ENCODE data around the gene AHNAK. TPM values are rescaled to one million over a fixed set of nuclear protein-coding genes. Genes with fewer than 3 reads are reported as not detected.
"Not testable (repeated sequence)": the region's sequence is repeated elsewhere in the genome, so short reads cannot be mapped to it uniquely, and the experiment has no call there.

The AHNAK gene
- total RNA-seq, 1 donor from 2014 or later, result 136 TPM

GRCh38 chr11:62553839-62554361 lies 7.3 kb upstream of the AHNAK start:
- TF ChIP-seq, protein P1, sequence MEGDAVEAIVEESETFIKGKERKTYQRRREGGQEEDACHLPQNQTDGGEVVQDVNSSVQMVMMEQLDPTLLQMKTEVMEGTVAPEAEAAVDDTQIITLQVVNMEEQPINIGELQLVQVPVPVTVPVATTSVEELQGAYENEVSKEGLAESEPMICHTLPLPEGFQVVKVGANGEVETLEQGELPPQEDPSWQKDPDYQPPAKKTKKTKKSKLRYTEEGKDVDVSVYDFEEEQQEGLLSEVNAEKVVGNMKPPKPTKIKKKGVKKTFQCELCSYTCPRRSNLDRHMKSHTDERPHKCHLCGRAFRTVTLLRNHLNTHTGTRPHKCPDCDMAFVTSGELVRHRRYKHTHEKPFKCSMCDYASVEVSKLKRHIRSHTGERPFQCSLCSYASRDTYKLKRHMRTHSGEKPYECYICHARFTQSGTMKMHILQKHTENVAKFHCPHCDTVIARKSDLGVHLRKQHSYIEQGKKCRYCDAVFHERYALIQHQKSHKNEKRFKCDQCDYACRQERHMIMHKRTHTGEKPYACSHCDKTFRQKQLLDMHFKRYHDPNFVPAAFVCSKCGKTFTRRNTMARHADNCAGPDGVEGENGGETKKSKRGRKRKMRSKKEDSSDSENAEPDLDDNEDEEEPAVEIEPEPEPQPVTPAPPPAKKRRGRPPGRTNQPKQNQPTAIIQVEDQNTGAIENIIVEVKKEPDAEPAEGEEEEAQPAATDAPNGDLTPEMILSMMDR (IDR thresholded peaks at IDR 0.05; ENCODE audit: unreplicated experiment), result no peak
- no peaks in the 10 kb centered on the region for H3K9me3 Mint-ChIP-seq (ENCODE audit: unreplicated experiment)
- peaks cover 5% of the 10 kb centered on the region for H3K36me3 Mint-ChIP-seq (ENCODE audit: low read depth, unreplicated experiment)
- no peak for DNase-seq (ENCODE audit: low spot score)
- peaks cover 45% of the 10 kb centered on the region for H3K4me1 Mint-ChIP-seq (ENCODE audit: unreplicated experiment)
- H3K27ac Mint-ChIP-seq (ENCODE audit: unreplicated experiment), result peak overlapping the region; percentile 97
- no peak overlapping the region for H3K4me3 Mint-ChIP-seq (ENCODE audit: unreplicated experiment)
- H3K27me3 Mint-ChIP-seq (ENCODE audit: unreplicated experiment), result peaks cover 23% of the 10 kb centered on the region

DNA sequence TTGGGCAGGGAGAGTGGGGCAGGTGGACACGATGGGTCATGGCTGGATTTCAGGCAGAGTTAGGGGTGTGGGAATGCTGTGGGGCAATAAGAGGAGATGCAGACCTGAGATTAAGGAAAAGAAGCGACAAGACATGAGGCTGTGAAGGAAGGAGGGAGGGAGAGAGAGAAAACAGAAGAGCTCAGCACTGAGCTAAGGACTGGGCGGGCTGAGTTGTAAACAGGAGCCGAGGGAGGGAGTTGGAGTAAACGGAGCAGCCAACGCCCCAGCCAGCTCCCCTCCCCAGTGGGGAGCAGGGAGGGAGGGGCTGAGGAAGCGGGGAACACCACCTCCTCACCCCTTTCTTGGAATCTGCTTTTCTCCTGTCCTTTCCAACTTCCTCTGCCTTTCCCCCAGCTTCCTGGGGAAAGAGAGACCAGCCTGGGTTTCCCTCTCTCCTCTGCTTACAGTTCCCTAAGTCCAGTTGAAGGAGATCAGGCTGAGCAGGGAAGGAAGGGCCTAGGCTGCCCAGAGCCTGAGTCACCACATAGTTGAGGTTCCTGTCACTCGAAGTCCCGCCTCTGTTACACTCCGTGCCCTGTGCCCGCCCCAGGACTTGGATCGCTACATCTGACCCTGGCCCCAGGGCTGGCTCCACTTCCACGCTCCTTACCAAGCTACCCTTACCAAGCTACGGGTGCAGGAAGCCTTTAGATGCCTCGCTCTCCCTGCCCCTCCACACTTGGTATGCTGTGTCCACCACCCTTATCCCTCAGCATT lies 6.7 kb upstream of the AHNAK start:
- peak overlapping the region; percentile 97 for H3K27ac Mint-ChIP-seq (ENCODE audit: unreplicated experiment)
- peak overlapping the region; percentile 68 for H3K4me3 Mint-ChIP-seq (ENCODE audit: unreplicated experiment)
- H3K4me1 Mint-ChIP-seq (ENCODE audit: unreplicated experiment), result peaks cover 47% of the 10 kb centered on the region
- H3K36me3 Mint-ChIP-seq (ENCODE audit: low read depth, unreplicated experiment), result peaks cover 5% of the 10 kb centered on the region
- DNase-seq (ENCODE audit: low spot score), result peak; percentile 51
- peaks cover 26% of the 10 kb centered on the region for H3K27me3 Mint-ChIP-seq (ENCODE audit: unreplicated experiment)
- no peaks in the 10 kb centered on the region for H3K9me3 Mint-ChIP-seq (ENCODE audit: unreplicated experiment)
- TF ChIP-seq, protein P1 (IDR thresholded peaks at IDR 0.05; ENCODE audit: unreplicated experiment), result no peak

- TF ChIP-seq, protein P1 (IDR thresholded peaks at IDR 0.05; ENCODE audit: unreplicated experiment), result no peak
- DNase-seq (ENCODE audit: low spot score), result no peak
- peaks cover 29% of the 10 kb centered on the region for H3K27me3 Mint-ChIP-seq (ENCODE audit: unreplicated experiment)
- H3K36me3 Mint-ChIP-seq (ENCODE audit: low read depth, unreplicated experiment), result peaks cover 8% of the 10 kb centered on the region
- H3K4me1 Mint-ChIP-seq (ENCODE audit: unreplicated experiment), result peaks cover 52% of the 10 kb centered on the region
- H3K9me3 Mint-ChIP-seq (ENCODE audit: unreplicated experiment), result no peaks in the 10 kb centered on the region
- peak overlapping the region; percentile 68 for H3K4me3 Mint-ChIP-seq (ENCODE audit: unreplicated experiment)
- H3K27ac Mint-ChIP-seq (ENCODE audit: unreplicated experiment), result peak overlapping the region; percentile 97
Measured at GRCh38 chr11:62552485-62553079, 6.0 kb upstream of the AHNAK start.

GRCh38 chr11:62550478-62550877 lies 3.9 kb upstream of the AHNAK start:
- H3K27ac Mint-ChIP-seq (ENCODE audit: unreplicated experiment); H3K36me3 Mint-ChIP-seq (ENCODE audit: low read depth, unreplicated experiment); H3K9me3 Mint-ChIP-seq (ENCODE audit: unreplicated experiment); DNase-seq (ENCODE audit: low spot score); H3K4me3 Mint-ChIP-seq (ENCODE audit: unreplicated experiment): not testable (repeated sequence)
- Mint-ChIP-seq H3K27me3 (ENCODE audit: unreplicated experiment) (peaks cover 22% of the 10 kb centered on the region), H3K4me1 (ENCODE audit: unreplicated experiment) (peaks cover 34% of the 10 kb centered on the region)

DNA sequence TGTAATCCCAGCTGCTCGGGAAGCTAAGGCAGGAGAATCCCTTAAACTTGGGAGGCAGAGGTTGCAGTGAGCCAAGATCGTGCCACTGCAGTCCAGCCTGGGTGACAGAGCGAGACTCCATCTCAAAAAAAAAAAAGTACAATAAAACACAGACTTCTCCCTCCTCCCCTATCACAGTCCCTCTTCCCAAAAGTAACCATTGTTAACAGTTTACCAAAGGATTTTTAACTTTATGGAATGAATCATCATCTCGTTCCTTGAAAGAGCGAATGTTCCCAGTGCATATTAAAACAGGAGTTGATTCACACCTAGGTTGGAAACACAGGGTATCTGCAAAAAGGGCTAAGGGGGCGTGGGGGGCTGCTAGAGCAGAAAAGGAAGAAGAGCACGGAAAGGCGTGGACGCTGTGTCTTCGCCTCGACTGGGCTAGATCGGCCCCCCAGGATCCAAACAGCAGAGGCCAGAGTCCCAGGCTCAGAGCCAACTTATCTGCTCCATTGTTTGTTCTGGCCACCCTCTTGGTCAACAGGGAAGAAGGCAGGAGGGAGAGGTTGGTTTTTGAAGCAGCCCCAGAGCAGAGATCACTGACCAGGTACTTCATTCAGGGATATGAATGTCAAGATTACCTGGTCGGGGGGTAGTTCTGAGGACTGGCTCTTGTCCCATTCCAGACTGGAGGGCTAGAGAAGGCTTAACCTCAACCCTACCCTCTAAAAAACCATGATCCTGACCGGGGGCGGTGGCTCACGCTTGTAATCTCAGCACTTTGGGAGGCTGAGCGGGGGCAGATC lies 2.1 kb upstream of the AHNAK start:
- H3K4me1 Mint-ChIP-seq (ENCODE audit: unreplicated experiment), result peaks cover 30% of the 10 kb centered on the region
- TF ChIP-seq, protein P1 (IDR thresholded peaks at IDR 0.05; ENCODE audit: unreplicated experiment), result no peak
- no peak overlapping the region for H3K27ac Mint-ChIP-seq (ENCODE audit: unreplicated experiment)
- peak overlapping the region; percentile 19 for H3K4me3 Mint-ChIP-seq (ENCODE audit: unreplicated experiment)
- peaks cover 30% of the 10 kb centered on the region for H3K27me3 Mint-ChIP-seq (ENCODE audit: unreplicated experiment)
- H3K36me3 Mint-ChIP-seq (ENCODE audit: low read depth, unreplicated experiment), result peaks cover 8% of the 10 kb centered on the region
- no peaks in the 10 kb centered on the region for H3K9me3 Mint-ChIP-seq (ENCODE audit: unreplicated experiment)
- no peak for DNase-seq (ENCODE audit: low spot score)
